ENCODE data around the gene CRACR2B. TPM values are rescaled to one million over a fixed set of nuclear protein-coding genes. Genes with fewer than 3 reads are reported as not detected.

Gene CRACR2B
- total RNA-seq, 4 donors from 2014 or later, result 0.48 to 5.7 (median 3.5) TPM

DNA sequence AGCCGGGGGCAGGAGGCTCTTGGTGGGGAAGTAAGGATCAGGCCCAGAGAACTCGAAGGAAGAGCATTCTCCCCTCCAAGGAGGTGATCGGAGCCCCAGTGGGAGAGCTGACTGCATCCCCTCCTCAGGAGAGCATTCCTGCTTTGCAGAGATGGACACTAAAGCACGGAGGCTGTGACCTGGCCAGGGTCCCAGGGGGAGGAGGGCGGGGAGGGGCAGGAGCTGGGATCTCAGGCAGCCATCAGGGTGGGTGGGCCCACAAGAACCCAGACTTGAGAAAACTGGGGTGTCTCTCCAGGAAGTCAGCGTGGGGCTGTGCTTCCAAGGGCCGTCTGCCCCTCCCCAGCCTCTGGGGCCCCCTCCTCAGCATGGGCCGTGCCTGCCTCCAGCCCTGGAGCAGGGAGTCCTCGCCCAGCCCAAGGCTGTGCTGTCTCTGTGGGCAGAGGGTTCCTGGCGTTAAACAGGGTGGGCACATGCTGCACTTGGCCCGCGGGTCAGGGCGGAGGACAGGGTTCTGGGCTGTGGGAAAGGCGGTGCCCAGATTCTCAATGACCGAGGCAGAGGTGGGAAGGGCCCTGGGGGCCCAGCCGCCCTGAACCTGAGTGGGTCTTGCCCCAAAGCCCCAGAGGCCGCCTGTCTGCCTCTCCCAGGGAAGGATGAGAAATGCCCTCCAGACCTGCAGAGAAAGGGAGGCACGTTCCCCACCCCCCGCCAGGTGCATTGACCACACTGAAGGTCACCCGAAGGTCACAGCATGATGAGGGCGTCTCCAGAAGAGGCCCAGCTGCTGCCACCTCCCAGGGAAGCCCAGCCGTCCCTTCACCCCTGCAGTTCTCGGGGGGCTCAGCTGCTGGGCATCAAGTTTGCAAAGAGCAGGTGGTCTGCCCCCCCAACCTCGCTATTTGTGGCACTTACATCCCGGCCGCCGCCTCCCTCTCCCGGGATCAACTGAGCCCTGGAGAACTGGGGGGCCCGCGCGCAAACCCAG, 38.5 kb upstream of the CRACR2B start:
- peak overlapping the region in 1 of 4 donors; percentile 35 for H3K4me3 ChIP-seq
- H3K9me3 ChIP-seq, result no peaks in the 10 kb centered on the region
- H3K36me3 ChIP-seq, result peaks cover 4 to 27% (median 4%) of the 10 kb centered on the region in 3 donors
- no peak overlapping the region for H3K27ac ChIP-seq
- intact Hi-C loops (cut with DNase I), result no loop called here
- 24 to 40% methylated on average over 1 to 6 of the region's 31 CpGs for WGBS, 2 donors
- peaks cover 0 to 37% (median 3%) of the 10 kb centered on the region in 4 donors for H3K27me3 ChIP-seq
- peaks cover 0 to 24% (median under 1%) of the 10 kb centered on the region in 3 donors for H3K4me1 ChIP-seq
- DNase-seq, result no peak
- no peak for TF ChIP-seq POLR2A (IDR thresholded peaks at IDR 0.05)

DNA sequence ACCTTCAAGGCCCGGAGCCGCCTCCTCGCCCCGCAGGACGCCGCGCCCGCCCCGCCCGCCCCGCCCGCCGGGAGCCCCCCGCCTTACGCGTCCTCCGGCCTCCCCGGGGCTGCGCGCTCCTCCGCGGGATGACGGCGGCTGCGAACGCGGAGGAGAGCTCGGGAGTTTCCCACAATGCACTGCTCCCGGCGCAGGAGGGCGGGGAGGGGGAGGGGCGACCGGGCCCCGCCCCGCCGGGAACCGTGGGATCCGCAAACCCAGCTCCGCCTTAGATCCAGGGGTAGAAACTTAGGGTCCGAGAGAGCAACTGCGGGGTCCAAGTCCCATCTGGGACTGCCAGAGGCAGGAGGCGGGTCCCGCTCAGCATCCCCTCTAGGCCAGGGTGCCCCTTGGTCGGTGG, 37.8 kb upstream of the CRACR2B start, which contains the start of gene CEND1:
Gene CEND1 (minus strand): TSS at position 148 of the 400 bp plus-strand sequence. CDS start 1,514 bp downstream, outside the sequence.
- DNase-seq, result no peak

DNA sequence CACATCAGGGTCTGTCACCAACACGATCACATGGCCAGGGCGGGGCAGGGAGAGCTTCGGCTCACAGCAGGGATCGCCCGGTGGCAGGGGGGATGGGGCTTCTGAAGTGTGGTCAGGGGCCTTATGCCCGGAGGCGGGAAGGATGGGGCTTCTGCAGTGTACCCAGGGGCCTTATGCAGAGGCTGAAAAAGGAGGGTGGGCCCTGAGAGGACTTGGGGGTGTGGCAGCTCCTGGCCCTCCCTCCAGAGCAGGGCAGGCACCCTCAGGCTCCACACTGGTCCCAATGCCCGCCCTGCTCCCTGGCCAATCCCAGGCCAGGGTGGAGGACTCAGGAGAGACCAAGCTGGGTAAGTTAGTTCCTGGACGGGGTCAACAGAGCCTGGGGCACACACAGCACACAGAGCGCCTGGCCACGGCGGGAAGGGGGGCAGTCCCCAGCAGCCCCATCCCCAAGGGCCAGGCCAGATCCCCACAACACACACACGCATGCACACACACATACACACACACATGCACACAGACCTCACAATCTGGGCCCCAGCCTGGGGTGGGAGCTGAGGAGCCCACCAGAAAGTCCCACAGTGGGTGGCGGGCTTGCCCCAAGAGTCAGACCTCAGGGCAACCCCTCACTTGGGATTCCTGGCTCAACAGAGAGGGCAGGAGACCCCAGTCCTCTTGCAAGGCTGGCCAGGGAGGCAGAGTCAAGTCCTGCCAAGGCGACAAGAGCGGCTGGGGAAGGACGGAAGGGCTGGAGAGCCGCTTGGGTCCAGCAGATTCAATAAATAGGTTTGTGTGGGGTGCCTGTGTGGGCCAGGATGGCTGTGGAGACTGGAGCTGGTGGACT, 36.8 kb upstream of the CRACR2B start:
- Histone ChIP-seq H3K27me3 (peaks cover 0 to 37% (median 3%) of the 10 kb centered on the region in 4 donors), H3K36me3 (peaks cover 4 to 30% (median 4%) of the 10 kb centered on the region in 3 donors), H3K4me3 (no peak overlapping the region), H3K4me1 (peaks cover 15 to 40% (median 17%) of the 10 kb centered on the region in 3 donors), H3K27ac (no peak overlapping the region), H3K9me3 (no peaks in the 10 kb centered on the region)
- no peak for DNase-seq
- 41 to 70% methylated on average over 2 to 6 of the region's 18 CpGs for WGBS, 2 donors
- intact Hi-C loops (cut with DNase I), result no loop called here
- no peak for TF ChIP-seq POLR2A (IDR thresholded peaks at IDR 0.05)
- TF ChIP-seq, protein P1, sequence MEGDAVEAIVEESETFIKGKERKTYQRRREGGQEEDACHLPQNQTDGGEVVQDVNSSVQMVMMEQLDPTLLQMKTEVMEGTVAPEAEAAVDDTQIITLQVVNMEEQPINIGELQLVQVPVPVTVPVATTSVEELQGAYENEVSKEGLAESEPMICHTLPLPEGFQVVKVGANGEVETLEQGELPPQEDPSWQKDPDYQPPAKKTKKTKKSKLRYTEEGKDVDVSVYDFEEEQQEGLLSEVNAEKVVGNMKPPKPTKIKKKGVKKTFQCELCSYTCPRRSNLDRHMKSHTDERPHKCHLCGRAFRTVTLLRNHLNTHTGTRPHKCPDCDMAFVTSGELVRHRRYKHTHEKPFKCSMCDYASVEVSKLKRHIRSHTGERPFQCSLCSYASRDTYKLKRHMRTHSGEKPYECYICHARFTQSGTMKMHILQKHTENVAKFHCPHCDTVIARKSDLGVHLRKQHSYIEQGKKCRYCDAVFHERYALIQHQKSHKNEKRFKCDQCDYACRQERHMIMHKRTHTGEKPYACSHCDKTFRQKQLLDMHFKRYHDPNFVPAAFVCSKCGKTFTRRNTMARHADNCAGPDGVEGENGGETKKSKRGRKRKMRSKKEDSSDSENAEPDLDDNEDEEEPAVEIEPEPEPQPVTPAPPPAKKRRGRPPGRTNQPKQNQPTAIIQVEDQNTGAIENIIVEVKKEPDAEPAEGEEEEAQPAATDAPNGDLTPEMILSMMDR (IDR thresholded peaks at IDR 0.05), result no peak

More for the DNA sequence above, 37.8 kb upstream of the CRACR2B start, which contains the start of gene CEND1:
- Histone ChIP-seq H3K36me3 (peaks cover 4 to 30% (median 4%) of the 10 kb centered on the region in 3 donors), H3K9me3 (no peaks in the 10 kb centered on the region), H3K27me3 (peaks cover 0 to 37% (median 3%) of the 10 kb centered on the region in 4 donors), H3K27ac (no peak within 1 kb of the TSS), H3K4me3 (peak within 1 kb of the TSS in 1 of 4 donors; percentile 35), H3K4me1 (peaks cover 6 to 30% (median 7%) of the 10 kb centered on the region in 3 donors)
- no peak for TF ChIP-seq POLR2A (IDR thresholded peaks at IDR 0.05)
- TF ChIP-seq, protein P1 (IDR thresholded peaks at IDR 0.05), result no peak
- intact Hi-C loops (cut with DNase I), result no loop called here
- no CpG with 5 or more reads among the region's 44 CpGs for WGBS, 2 donors

DNA sequence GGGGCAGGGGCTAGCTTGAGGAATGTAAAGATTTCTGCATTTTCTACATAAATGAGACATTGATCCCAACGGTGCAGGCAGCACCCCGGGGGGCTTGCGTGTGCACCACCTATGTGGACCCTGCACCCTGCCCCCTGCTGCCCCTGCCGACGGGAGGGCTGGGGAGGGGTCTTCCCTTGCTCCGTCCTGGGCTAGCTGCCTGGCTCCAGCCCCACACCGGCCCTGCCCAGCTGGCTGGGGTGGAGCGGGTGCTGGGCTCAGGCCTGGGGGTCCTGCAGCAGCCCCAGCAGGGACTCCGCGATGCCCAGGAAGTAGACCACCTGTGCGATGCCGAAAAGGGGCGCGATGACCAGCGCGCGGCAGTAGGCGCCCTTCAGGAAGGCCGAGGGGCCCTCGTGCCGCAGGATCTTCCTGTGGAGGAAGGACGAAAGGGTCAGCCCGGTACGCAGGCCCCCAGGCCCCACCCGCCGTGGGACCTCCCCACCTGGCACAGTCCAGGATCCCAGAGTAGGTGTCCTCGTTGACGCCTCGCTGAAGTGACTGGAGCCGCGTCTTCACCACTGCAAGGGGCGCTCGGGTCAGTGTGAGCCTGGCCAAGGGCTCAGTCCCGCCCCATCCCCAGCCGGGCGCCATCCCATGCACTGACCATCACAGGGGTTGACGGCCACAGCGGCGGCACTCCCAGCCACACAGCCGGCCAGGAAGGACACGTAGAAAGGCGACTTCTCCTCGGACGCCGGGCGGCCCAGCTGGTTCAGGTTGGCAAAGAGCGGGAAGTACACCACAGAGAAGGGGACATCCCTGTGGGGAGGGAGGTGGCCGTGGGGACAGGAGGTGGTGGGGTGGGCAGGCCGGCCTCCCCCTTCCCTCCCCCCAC, 35.8 kb upstream of the CRACR2B start:
- Histone ChIP-seq H3K27me3 (peaks cover 0 to 36% (median 3%) of the 10 kb centered on the region in 4 donors), H3K4me3 (no peak overlapping the region), H3K27ac (no peak overlapping the region), H3K4me1 (peaks cover 22 to 50% (median 25%) of the 10 kb centered on the region in 3 donors), H3K9me3 (no peaks in the 10 kb centered on the region), H3K36me3 (peaks cover 4 to 30% (median 4%) of the 10 kb centered on the region in 3 donors)
- intact Hi-C loops (cut with DNase I), result no loop called here
- no CpG with 5 or more reads among the region's 49 CpGs for WGBS, 2 donors
- TF ChIP-seq, protein P1 (IDR thresholded peaks at IDR 0.05), result no peak
- TF ChIP-seq POLR2A (IDR thresholded peaks at IDR 0.05), result no peak
- DNase-seq, result no peak

DNA sequence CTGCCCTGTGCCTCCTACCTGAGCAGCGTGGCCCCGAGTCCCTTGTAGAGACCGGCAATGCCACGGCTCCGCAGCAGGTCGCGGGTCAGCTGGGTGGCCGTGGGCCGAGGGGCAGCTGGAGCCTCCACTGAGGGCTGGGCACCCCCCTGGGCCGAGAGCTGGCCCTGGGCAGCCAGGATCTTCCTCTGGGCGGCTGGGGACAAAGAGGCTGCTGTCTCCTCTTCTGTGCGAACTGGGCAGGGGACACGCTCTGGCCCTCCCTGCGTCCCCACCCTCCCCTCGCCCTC, 35.2 kb upstream of the CRACR2B start:
- no peak for DNase-seq

More for the DNA sequence above, 35.2 kb upstream of the CRACR2B start:
- intact Hi-C loops (cut with DNase I), result no loop called here
- Histone ChIP-seq H3K36me3 (peaks cover 4 to 30% (median 4%) of the 10 kb centered on the region in 3 donors), H3K4me3 (no peak overlapping the region), H3K27me3 (peaks cover 0 to 31% (median 3%) of the 10 kb centered on the region in 4 donors), H3K4me1 (peaks cover 24 to 56% (median 31%) of the 10 kb centered on the region in 3 donors), H3K9me3 (no peaks in the 10 kb centered on the region), H3K27ac (no peak overlapping the region)
- WGBS, 2 donors, result no CpG with 5 or more reads among the region's 15 CpGs
- TF ChIP-seq, protein P1 (IDR thresholded peaks at IDR 0.05), result no peak
- TF ChIP-seq POLR2A (IDR thresholded peaks at IDR 0.05), result no peak
